Measurements from ENCODE around the gene ATP1B1.
"Not testable (repeated sequence)": the region's sequence is repeated elsewhere in the genome, so short reads cannot be mapped to it uniquely, and the experiment has no call there.

Gene ATP1B1

GRCh38 chr1:169175461-169175860 is 69.0 kb downstream of the ATP1B1 start:
- no peaks in the 10 kb centered on the region for H3K4me1 Mint-ChIP-seq
- H3K27ac Mint-ChIP-seq = no peak overlapping the region
- H3K9me3 Mint-ChIP-seq = no peaks in the 10 kb centered on the region
- peaks cover 7% of the 10 kb centered on the region for H3K36me3 Mint-ChIP-seq
- no peaks in the 10 kb centered on the region for H3K27me3 Mint-ChIP-seq
- no peak overlapping the region for H3K4me3 Mint-ChIP-seq

- not testable (repeated sequence) for H3K27ac Mint-ChIP-seq, H3K9me3 Mint-ChIP-seq, H3K36me3 Mint-ChIP-seq, H3K27me3 Mint-ChIP-seq, H3K4me3 Mint-ChIP-seq, H3K4me1 Mint-ChIP-seq
Observed at GRCh38 chr1:169179431-169179830, 72.9 kb downstream of the ATP1B1 start.

- Mint-ChIP-seq H3K27me3 (no peaks in the 10 kb centered on the region), H3K9me3 (no peaks in the 10 kb centered on the region), H3K4me3 (no peak overlapping the region), H3K27ac (no peak overlapping the region), H3K4me1 (no peaks in the 10 kb centered on the region), H3K36me3 (peaks cover 5% of the 10 kb centered on the region)
Observed at GRCh38 chr1:169180174-169180573, 73.7 kb downstream of the ATP1B1 start.

Measured in activated naive CD4-positive, alpha-beta T cell treated with anti-CD3 and anti-CD28 coated beads, Interleukin-2, amount 50 U/mL, for 24 hours (primary cell).